ENCODE data around the gene PRSS21.

GRCh38 chr16:2856061-2856670 lies 39.1 kb downstream of the PRSS21 start:
- no peak for TF ChIP-seq POLR2A (IDR thresholded peaks at IDR 0.05; ENCODE audit: low read length)
- TF ChIP-seq GATA1 (IDR thresholded peaks at IDR 0.05; ENCODE audit: low read depth, low read length): no peak
